ENCODE measurements around the gene GLI3. TPM values are rescaled to one million over a fixed set of nuclear protein-coding genes. Genes with fewer than 3 reads are reported as not detected.
"Not testable (repeated sequence)": the region's sequence is repeated elsewhere in the genome, so short reads cannot be mapped to it uniquely, and the experiment has no call there.

Gene GLI3
- total RNA-seq, 1 donor, result 4.3 TPM

GRCh38 chr7:42217053-42217452 is 20.0 kb downstream of the GLI3 start:
- no peak for TF ChIP-seq CTCF (IDR thresholded peaks at IDR 0.05; ENCODE audit: insufficient read depth, low read depth, low read length)
- no peak overlapping the region for H3K4me3 ChIP-seq (ENCODE audit: low read depth, low read length)
- no peak for DNase-seq (ENCODE audit: low read depth)

GRCh38 chr7:42214060-42214679 is 22.8 kb downstream of the GLI3 start:
- no peak for TF ChIP-seq CTCF (IDR thresholded peaks at IDR 0.05; ENCODE audit: insufficient read depth, low read depth, low read length)
- H3K4me3 ChIP-seq (ENCODE audit: low read depth, low read length), result no peak overlapping the region
- no peak for DNase-seq (ENCODE audit: low read depth)

DNA sequence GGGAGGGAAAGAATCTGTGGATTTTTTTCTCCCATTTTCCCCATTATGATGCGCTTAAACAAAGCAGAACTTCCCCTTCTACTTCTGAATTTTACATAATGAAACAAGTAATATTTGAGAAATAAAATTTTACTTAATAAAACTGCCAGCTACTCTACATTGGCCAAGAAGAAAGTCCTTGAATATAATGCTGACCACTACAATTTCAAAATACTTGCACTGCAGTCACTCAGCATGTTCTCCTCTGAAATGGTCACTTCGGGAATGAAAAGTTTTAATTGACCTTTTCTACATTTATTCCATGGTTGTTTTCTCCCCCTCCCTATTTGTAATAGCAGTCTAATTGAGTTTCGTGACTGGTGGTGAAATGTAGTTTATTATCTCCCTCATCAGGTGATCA is 23.9 kb downstream of the GLI3 start:
- no peak overlapping the region for H3K4me3 ChIP-seq (ENCODE audit: low read depth, low read length)
- no peak for TF ChIP-seq CTCF (IDR thresholded peaks at IDR 0.05; ENCODE audit: insufficient read depth, low read depth, low read length)
- DNase-seq (ENCODE audit: low read depth), result no peak

GRCh38 chr7:42212541-42213090 is 24.4 kb downstream of the GLI3 start:
- TF ChIP-seq CTCF (IDR thresholded peaks at IDR 0.05; ENCODE audit: insufficient read depth, low read depth, low read length), result no peak
- H3K4me3 ChIP-seq (ENCODE audit: low read depth, low read length), result no peak overlapping the region
- no peak for DNase-seq (ENCODE audit: low read depth)

GRCh38 chr7:42211938-42212337 is 25.1 kb downstream of the GLI3 start:
- no peak for TF ChIP-seq CTCF (IDR thresholded peaks at IDR 0.05; ENCODE audit: insufficient read depth, low read depth, low read length)
- H3K4me3 ChIP-seq (ENCODE audit: low read depth, low read length), result no peak overlapping the region
- no peak for DNase-seq (ENCODE audit: low read depth)

DNA sequence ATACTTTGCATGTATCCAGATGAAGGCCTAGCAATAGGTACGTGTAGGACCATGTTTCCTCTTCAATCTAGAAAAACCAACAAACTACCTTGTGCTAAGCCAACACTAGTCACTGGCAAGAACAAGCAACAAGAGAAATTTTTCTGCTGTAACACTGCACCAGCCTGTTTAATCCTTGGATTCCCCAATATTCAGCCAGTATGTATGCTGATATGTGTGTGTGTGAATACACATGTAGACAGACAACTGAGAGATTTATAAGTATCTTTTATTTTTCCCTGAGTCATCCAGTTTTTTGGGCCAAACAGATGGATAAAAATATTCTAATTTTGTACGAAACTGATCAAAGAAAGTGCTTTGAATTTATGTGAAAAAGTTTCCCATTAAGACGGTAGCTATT is 26.2 kb downstream of the GLI3 start:
- H3K4me3 ChIP-seq (ENCODE audit: low read depth, low read length), result no peak overlapping the region
- no peak for TF ChIP-seq CTCF (IDR thresholded peaks at IDR 0.05; ENCODE audit: insufficient read depth, low read depth, low read length)
- DNase-seq (ENCODE audit: low read depth), result no peak

DNA sequence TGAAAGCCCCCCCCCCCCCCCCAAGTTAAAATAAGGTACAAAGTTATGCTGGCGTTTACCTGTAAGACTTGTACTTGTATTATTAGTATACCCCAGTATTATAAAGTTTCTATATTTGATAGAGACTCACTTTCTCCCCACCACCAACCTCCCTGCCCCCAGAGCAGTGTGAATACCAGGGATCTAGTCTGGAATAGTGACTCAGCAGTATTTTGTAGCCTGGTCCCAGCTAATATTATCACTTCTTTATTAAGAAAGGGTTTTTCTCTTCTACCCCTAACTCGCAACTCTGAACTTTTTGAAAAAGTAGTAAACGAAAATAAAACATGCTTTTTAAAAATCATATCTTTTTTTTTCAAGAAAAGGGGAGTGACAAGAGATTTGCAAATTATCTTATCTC is 26.7 kb downstream of the GLI3 start:
- DNase-seq (ENCODE audit: low read depth), result no peak
- no peak for TF ChIP-seq CTCF (IDR thresholded peaks at IDR 0.05; ENCODE audit: insufficient read depth, low read depth, low read length)

DNA sequence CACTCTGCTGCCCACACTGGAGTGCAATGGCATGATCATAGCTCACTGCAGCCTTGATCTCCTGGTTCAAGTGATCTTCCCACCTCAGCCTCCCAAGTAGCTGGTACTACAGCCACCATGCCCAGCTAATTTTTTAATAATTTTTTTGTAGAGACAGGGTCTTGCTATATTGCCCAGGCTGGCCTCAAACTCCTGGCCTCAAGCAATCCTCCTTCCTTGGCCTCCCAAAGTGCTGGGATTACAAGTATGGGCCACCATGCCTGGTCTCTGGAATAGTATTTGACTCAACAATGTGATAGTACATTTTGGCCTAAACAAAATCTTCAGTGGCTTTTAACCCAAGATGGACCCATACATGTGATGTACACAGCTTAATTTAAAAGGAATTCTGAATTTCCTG is 27.9 kb downstream of the GLI3 start:
- not testable (repeated sequence) for H3K4me3 ChIP-seq (ENCODE audit: low read depth, low read length); DNase-seq (ENCODE audit: low read depth)

More for the DNA sequence above, 26.7 kb downstream of the GLI3 start:
- H3K4me3 ChIP-seq (ENCODE audit: low read depth, low read length), result no peak overlapping the region

All from fibroblast of villous mesenchyme (primary cell).